Measurements from ENCODE around the gene FBXL2. TPM values are rescaled to one million over a fixed set of nuclear protein-coding genes. Genes with fewer than 3 reads are reported as not detected.

The FBXL2 gene
- total RNA-seq, 1 experiment from 2014 or later, result not detected

- Histone ChIP-seq H3K79me2 (ENCODE audit: low read length) (no peaks in the 10 kb centered on the region), H2AFZ (ENCODE audit: low read length) (no peak overlapping the region), H3K9me2 (replicated peaks; ENCODE audit: insufficient read depth, low read length) (no peaks in the 10 kb centered on the region), H4K20me1 (ENCODE audit: insufficient read depth, low read depth, low read length) (no peaks in the 10 kb centered on the region), H3K4me2 (ENCODE audit: low read depth, low read length, poor library complexity, severe bottlenecking) (no peak overlapping the region), H3K36me3 (ENCODE audit: insufficient read depth, low read length) (peaks cover 29% of the 10 kb centered on the region), H3K27ac (ENCODE audit: low read length) (no peak overlapping the region), H3K4me1 (ENCODE audit: low read length) (no peaks in the 10 kb centered on the region; the same call in 1 of the 2 replicates), H3K9me3 (ENCODE audit: low read length) (no peaks in the 10 kb centered on the region), H3K27me3 (ENCODE audit: low read length) (no peaks in the 10 kb centered on the region), H3K9ac (ENCODE audit: low read length) (no peak overlapping the region), H3K4me3 (ENCODE audit: low read length) (no peak overlapping the region)
- DNase-seq, result no peak
Measured at GRCh38 chr3:33383951-33384350, 106.7 kb downstream of the FBXL2 start.

GRCh38 chr3:33385423-33385822 is 108.2 kb downstream of the FBXL2 start:
- Histone ChIP-seq H3K4me1 (ENCODE audit: low read length) (no peaks in the 10 kb centered on the region; the same call in 1 of the 2 replicates), H3K27me3 (ENCODE audit: low read length) (no peaks in the 10 kb centered on the region), H3K9me3 (ENCODE audit: low read length) (no peaks in the 10 kb centered on the region), H3K9me2 (replicated peaks; ENCODE audit: insufficient read depth, low read length) (no peaks in the 10 kb centered on the region), H3K9ac (ENCODE audit: low read length) (no peak overlapping the region), H3K27ac (ENCODE audit: low read length) (no peak overlapping the region), H3K4me3 (ENCODE audit: low read length) (no peak overlapping the region), H4K20me1 (ENCODE audit: insufficient read depth, low read depth, low read length) (peaks cover 6% of the 10 kb centered on the region), H3K4me2 (ENCODE audit: low read depth, low read length, poor library complexity, severe bottlenecking) (no peak overlapping the region), H2AFZ (ENCODE audit: low read length) (no peak overlapping the region), H3K36me3 (ENCODE audit: insufficient read depth, low read length) (peaks cover 42% of the 10 kb centered on the region), H3K79me2 (ENCODE audit: low read length) (no peaks in the 10 kb centered on the region)
- no peak for DNase-seq

GRCh38 chr3:33386631-33387030 is 109.4 kb downstream of the FBXL2 start:
- H3K4me2 ChIP-seq (ENCODE audit: low read depth, low read length, poor library complexity, severe bottlenecking), result no peak overlapping the region
- no peaks in the 10 kb centered on the region for H3K27me3 ChIP-seq (ENCODE audit: low read length)
- no peaks in the 10 kb centered on the region for H3K9me3 ChIP-seq (ENCODE audit: low read length)
- no peak overlapping the region for H2AFZ ChIP-seq (ENCODE audit: low read length)
- H3K9me2 ChIP-seq (replicated peaks; ENCODE audit: insufficient read depth, low read length), result no peaks in the 10 kb centered on the region
- peaks cover 10% of the 10 kb centered on the region for H4K20me1 ChIP-seq (ENCODE audit: insufficient read depth, low read depth, low read length)
- H3K4me1 ChIP-seq (ENCODE audit: low read length), result no peaks in the 10 kb centered on the region; the same call in 1 of the 2 replicates
- no peak overlapping the region for H3K4me3 ChIP-seq (ENCODE audit: low read length)
- no peak overlapping the region for H3K9ac ChIP-seq (ENCODE audit: low read length)
- no peak for DNase-seq
- peaks cover 53% of the 10 kb centered on the region for H3K36me3 ChIP-seq (ENCODE audit: insufficient read depth, low read length)
- no peak overlapping the region for H3K27ac ChIP-seq (ENCODE audit: low read length)
- H3K79me2 ChIP-seq (ENCODE audit: low read length), result no peaks in the 10 kb centered on the region

- Histone ChIP-seq H3K27ac (ENCODE audit: low read length) (no peak overlapping the region), H3K9me3 (ENCODE audit: low read length) (no peaks in the 10 kb centered on the region), H3K9ac (ENCODE audit: low read length) (no peak overlapping the region), H3K4me2 (ENCODE audit: low read depth, low read length, poor library complexity, severe bottlenecking) (no peak overlapping the region), H3K79me2 (ENCODE audit: low read length) (no peaks in the 10 kb centered on the region), H2AFZ (ENCODE audit: low read length) (no peak overlapping the region), H3K36me3 (ENCODE audit: insufficient read depth, low read length) (peaks cover 72% of the 10 kb centered on the region), H3K27me3 (ENCODE audit: low read length) (no peaks in the 10 kb centered on the region), H4K20me1 (ENCODE audit: insufficient read depth, low read depth, low read length) (peaks cover 10% of the 10 kb centered on the region), H3K4me3 (ENCODE audit: low read length) (no peak overlapping the region), H3K4me1 (ENCODE audit: low read length) (no peaks in the 10 kb centered on the region; the same call in 1 of the 2 replicates), H3K9me2 (replicated peaks; ENCODE audit: insufficient read depth, low read length) (no peaks in the 10 kb centered on the region)
- DNase-seq, result no peak
Measured at GRCh38 chr3:33388374-33389100, 111.3 kb downstream of the FBXL2 start.

- H3K4me2 ChIP-seq (ENCODE audit: low read depth, low read length, poor library complexity, severe bottlenecking), result no peak overlapping the region
- no peaks in the 10 kb centered on the region for H3K9me2 ChIP-seq (replicated peaks; ENCODE audit: insufficient read depth, low read length)
- H3K27ac ChIP-seq (ENCODE audit: low read length), result no peak overlapping the region
- DNase-seq, result no peak
- H4K20me1 ChIP-seq (ENCODE audit: insufficient read depth, low read depth, low read length), result peaks cover 10% of the 10 kb centered on the region
- no peaks in the 10 kb centered on the region; the same call in 1 of the 2 replicates for H3K4me1 ChIP-seq (ENCODE audit: low read length)
- H3K36me3 ChIP-seq (ENCODE audit: insufficient read depth, low read length), result peaks cover 82% of the 10 kb centered on the region
- H3K9ac ChIP-seq (ENCODE audit: low read length), result no peak overlapping the region
- H2AFZ ChIP-seq (ENCODE audit: low read length), result no peak overlapping the region
- no peaks in the 10 kb centered on the region for H3K9me3 ChIP-seq (ENCODE audit: low read length)
- no peak overlapping the region for H3K4me3 ChIP-seq (ENCODE audit: low read length)
- no peaks in the 10 kb centered on the region for H3K27me3 ChIP-seq (ENCODE audit: low read length)
- H3K79me2 ChIP-seq (ENCODE audit: low read length), result peaks cover 3% of the 10 kb centered on the region; the same call in 1 of the 2 replicates
Measured at GRCh38 chr3:33389908-33390307, 112.7 kb downstream of the FBXL2 start.

- DNase-seq, result no peak
- no peak overlapping the region for H3K27ac ChIP-seq (ENCODE audit: low read length)
- H3K4me1 ChIP-seq (ENCODE audit: low read length), result no peaks in the 10 kb centered on the region; the same call in 1 of the 2 replicates
- H3K79me2 ChIP-seq (ENCODE audit: low read length), result peaks cover 3% of the 10 kb centered on the region; the same call in 1 of the 2 replicates
- H3K27me3 ChIP-seq (ENCODE audit: low read length), result no peaks in the 10 kb centered on the region
- H4K20me1 ChIP-seq (ENCODE audit: insufficient read depth, low read depth, low read length), result peaks cover 10% of the 10 kb centered on the region
- H3K9me2 ChIP-seq (replicated peaks; ENCODE audit: insufficient read depth, low read length), result no peaks in the 10 kb centered on the region
- H3K9ac ChIP-seq (ENCODE audit: low read length), result no peak overlapping the region
- H3K4me3 ChIP-seq (ENCODE audit: low read length), result no peak overlapping the region
- H3K4me2 ChIP-seq (ENCODE audit: low read depth, low read length, poor library complexity, severe bottlenecking), result no peak overlapping the region
- no peaks in the 10 kb centered on the region for H3K9me3 ChIP-seq (ENCODE audit: low read length)
- H2AFZ ChIP-seq (ENCODE audit: low read length), result no peak overlapping the region
- H3K36me3 ChIP-seq (ENCODE audit: insufficient read depth, low read length), result peaks cover 79% of the 10 kb centered on the region
Measured at GRCh38 chr3:33391255-33391995, 114.2 kb downstream of the FBXL2 start.

GRCh38 chr3:33392144-33392543 is 114.9 kb downstream of the FBXL2 start:
- Histone ChIP-seq H3K9me3 (ENCODE audit: low read length) (no peaks in the 10 kb centered on the region), H3K27me3 (ENCODE audit: low read length) (no peaks in the 10 kb centered on the region), H2AFZ (ENCODE audit: low read length) (no peak overlapping the region), H3K4me2 (ENCODE audit: low read depth, low read length, poor library complexity, severe bottlenecking) (no peak overlapping the region), H4K20me1 (ENCODE audit: insufficient read depth, low read depth, low read length) (peaks cover 10% of the 10 kb centered on the region), H3K4me3 (ENCODE audit: low read length) (no peak overlapping the region), H3K4me1 (ENCODE audit: low read length) (no peaks in the 10 kb centered on the region; the same call in 1 of the 2 replicates), H3K9me2 (replicated peaks; ENCODE audit: insufficient read depth, low read length) (no peaks in the 10 kb centered on the region), H3K27ac (ENCODE audit: low read length) (no peak overlapping the region), H3K9ac (ENCODE audit: low read length) (no peak overlapping the region), H3K79me2 (ENCODE audit: low read length) (peaks cover 6% of the 10 kb centered on the region), H3K36me3 (ENCODE audit: insufficient read depth, low read length) (peaks cover 79% of the 10 kb centered on the region)
- no peak for DNase-seq

GRCh38 chr3:33392703-33393125 is 115.5 kb downstream of the FBXL2 start:
- no peak overlapping the region for H2AFZ ChIP-seq (ENCODE audit: low read length)
- H3K27me3 ChIP-seq (ENCODE audit: low read length), result no peaks in the 10 kb centered on the region
- peaks cover 85% of the 10 kb centered on the region for H3K36me3 ChIP-seq (ENCODE audit: insufficient read depth, low read length)
- H3K9ac ChIP-seq (ENCODE audit: low read length), result no peak overlapping the region
- no peak overlapping the region for H3K4me2 ChIP-seq (ENCODE audit: low read depth, low read length, poor library complexity, severe bottlenecking)
- H3K79me2 ChIP-seq (ENCODE audit: low read length), result peaks cover 6% of the 10 kb centered on the region
- DNase-seq, result no peak
- H3K4me1 ChIP-seq (ENCODE audit: low read length), result no peaks in the 10 kb centered on the region; the same call in 1 of the 2 replicates
- no peaks in the 10 kb centered on the region for H3K9me2 ChIP-seq (replicated peaks; ENCODE audit: insufficient read depth, low read length)
- H4K20me1 ChIP-seq (ENCODE audit: insufficient read depth, low read depth, low read length), result peaks cover 10% of the 10 kb centered on the region
- H3K9me3 ChIP-seq (ENCODE audit: low read length), result no peaks in the 10 kb centered on the region
- H3K4me3 ChIP-seq (ENCODE audit: low read length), result no peak overlapping the region
- no peak overlapping the region for H3K27ac ChIP-seq (ENCODE audit: low read length)

All from Karpas-422 (cell line).